DOHH2 (cell line): Measurements from ENCODE around the gene DCT.

Experiments used
- EZH2phosphoT487 ChIP-seq: fragments of 200-600 bp; sonication (generic); IDR thresholded peaks from 2 replicates; pipeline ENCODE4 v1.6.1; 2017; ENCODE audit warnings: borderline replicate concordance, mild to moderate bottlenecking, antibody characterized with exemption, low read length, moderate library complexity, mixed read lengths
- TF ChIP-seq, protein P1 (sequence below): fragments of 200-600 bp; sonication (generic); IDR thresholded peaks from one replicate; pipeline ENCODE4 v1.5.1; 2014; ENCODE audit warnings: antibody characterized with exemption, mild to moderate bottlenecking, low read depth, low read length; ENCODE audit not compliant: poor library complexity, severe bottlenecking

DNA sequence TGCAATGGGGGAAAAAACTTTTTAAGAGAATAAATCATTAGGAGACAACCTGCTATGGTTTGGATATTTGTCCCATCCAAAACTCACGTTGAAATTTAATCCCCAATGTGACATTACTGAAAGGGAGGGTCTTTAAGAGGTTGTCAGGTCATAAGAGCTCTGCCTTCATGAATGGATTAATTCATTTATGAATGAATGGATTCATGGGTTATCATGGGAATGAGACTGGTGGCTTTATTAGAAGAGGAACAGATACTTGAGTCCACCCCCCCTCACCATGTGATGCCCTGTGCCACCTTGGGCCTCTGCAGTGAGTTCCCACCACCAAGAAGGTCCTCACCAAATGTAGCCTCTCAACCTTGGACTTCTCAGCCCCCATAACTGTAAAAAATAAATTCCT, 37.0 kb upstream of the DCT start:
- TF ChIP-seq, protein P1, sequence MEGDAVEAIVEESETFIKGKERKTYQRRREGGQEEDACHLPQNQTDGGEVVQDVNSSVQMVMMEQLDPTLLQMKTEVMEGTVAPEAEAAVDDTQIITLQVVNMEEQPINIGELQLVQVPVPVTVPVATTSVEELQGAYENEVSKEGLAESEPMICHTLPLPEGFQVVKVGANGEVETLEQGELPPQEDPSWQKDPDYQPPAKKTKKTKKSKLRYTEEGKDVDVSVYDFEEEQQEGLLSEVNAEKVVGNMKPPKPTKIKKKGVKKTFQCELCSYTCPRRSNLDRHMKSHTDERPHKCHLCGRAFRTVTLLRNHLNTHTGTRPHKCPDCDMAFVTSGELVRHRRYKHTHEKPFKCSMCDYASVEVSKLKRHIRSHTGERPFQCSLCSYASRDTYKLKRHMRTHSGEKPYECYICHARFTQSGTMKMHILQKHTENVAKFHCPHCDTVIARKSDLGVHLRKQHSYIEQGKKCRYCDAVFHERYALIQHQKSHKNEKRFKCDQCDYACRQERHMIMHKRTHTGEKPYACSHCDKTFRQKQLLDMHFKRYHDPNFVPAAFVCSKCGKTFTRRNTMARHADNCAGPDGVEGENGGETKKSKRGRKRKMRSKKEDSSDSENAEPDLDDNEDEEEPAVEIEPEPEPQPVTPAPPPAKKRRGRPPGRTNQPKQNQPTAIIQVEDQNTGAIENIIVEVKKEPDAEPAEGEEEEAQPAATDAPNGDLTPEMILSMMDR, result no peak
- TF ChIP-seq EZH2phosphoT487, result no peak
